ENCODE measurements around the gene PI16.

PI16 gene

DNA sequence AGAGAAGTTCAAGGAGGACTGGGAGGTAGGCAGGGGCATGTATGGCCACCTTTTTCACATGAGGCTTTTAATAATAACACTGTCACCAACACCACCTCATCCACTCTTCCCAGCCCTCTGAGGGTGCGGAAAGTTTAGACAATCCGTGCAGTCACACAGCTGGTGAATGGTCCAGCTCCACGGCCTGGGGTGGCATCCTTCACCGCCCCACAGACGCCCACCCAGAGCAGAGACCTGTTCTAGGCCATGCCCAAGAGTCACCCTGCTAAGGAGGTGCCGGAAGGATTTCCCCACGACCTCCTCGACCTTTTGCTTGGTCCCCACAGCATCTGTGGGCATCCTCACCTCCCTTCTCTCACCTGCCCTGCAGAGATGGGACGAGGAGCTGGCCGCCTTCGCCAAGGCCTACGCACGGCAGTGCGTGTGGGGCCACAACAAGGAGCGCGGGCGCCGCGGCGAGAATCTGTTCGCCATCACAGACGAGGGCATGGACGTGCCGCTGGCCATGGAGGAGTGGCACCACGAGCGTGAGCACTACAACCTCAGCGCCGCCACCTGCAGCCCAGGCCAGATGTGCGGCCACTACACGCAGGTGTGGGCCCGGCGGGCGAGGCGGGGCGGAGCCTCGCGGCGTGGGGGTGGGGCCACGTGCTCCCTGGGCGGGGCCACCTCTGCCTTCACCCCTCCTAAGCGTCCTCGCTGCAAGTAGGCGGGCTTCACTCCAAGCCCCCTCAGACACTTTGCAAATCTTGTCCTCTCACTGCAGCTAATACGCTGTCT lies 4.4 kb downstream of the PI16 start:
- DNase-seq, result no peak

DNA sequence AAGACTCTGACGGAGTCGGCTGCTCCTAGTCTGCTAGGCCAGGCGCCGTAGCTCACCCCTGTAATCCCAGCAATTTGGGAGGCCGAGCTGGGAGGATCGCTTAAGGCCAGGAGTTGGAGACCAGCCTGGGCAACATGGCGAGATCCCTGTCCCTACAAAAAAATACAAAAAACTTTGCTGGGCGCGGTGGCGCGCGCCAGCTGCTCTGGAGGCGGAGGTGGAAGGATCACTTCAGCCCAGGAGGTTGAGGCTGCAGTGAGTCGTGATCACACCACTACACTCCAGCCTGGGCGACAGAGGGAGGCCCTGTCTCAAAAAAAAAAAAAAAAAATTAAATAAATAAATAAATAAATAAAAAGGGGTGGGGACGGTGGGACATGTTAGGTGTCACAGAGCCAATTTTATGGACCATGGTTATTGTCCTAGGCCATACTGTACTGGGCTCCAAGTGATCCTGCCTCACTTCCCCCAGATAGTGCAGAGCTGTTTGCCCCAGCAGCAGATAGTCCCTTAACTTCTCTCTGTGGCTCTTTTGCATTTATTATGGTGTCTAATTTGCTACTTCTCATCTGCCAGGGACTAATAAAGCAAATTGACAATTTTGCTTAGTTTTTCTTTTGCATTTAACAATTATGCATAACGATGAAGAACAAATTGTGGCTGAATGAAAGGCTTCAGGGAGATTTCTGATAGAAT lies 5.2 kb downstream of the PI16 start:
- no peak for DNase-seq

DNA sequence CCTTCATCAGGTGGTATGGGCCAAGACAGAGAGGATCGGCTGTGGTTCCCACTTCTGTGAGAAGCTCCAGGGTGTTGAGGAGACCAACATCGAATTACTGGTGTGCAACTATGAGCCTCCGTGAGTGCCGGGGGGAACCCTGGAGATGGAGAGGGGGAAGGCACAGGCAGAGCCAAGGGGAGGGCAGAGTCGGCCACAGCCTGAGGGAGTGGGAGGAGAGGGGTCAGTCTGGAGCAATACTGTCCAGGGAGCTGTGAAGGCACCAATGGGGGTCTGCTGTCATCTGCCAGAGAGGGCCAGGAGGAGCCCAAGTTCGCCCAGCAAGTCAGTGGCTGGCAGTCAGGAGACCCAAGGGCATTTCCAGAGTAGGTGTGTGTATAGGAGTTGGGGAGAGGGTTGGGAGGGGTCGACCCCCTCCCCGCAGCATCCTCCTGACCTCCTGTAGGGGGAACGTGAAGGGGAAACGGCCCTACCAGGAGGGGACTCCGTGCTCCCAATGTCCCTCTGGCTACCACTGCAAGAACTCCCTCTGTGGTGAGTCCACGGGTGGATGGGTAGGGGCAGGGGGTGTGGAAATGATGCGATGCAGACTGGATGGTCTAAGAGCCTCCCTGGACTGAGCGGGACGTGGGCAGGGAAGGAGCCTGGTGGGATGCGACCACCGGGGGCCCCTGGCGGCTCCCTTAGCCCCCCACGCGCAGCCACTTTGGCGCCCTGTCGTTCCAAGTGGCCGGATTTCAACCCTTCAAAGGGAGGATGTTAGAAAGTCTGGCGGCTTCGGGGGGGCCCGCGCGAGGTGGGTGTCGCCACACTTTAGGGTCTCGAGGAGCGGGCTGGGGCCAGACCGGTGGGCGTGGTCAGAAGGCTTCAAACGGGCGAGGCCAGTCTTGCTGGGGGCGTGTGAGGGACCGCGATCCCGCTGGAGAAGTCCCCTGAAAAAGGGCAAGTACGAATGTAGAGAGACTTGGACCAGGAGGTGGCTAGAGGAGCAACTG lies 7.2 kb downstream of the PI16 start:
- DNase-seq, result no peak

DNA sequence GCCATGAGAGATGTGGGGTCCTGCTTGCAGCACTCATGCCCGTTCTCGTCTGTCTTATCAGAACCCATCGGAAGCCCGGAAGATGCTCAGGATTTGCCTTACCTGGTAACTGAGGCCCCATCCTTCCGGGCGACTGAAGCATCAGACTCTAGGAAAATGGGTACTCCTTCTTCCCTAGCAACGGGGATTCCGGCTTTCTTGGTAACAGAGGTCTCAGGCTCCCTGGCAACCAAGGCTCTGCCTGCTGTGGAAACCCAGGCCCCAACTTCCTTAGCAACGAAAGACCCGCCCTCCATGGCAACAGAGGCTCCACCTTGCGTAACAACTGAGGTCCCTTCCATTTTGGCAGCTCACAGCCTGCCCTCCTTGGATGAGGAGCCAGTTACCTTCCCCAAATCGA lies 8.3 kb downstream of the PI16 start:
- DNase-seq, result no peak

DNA sequence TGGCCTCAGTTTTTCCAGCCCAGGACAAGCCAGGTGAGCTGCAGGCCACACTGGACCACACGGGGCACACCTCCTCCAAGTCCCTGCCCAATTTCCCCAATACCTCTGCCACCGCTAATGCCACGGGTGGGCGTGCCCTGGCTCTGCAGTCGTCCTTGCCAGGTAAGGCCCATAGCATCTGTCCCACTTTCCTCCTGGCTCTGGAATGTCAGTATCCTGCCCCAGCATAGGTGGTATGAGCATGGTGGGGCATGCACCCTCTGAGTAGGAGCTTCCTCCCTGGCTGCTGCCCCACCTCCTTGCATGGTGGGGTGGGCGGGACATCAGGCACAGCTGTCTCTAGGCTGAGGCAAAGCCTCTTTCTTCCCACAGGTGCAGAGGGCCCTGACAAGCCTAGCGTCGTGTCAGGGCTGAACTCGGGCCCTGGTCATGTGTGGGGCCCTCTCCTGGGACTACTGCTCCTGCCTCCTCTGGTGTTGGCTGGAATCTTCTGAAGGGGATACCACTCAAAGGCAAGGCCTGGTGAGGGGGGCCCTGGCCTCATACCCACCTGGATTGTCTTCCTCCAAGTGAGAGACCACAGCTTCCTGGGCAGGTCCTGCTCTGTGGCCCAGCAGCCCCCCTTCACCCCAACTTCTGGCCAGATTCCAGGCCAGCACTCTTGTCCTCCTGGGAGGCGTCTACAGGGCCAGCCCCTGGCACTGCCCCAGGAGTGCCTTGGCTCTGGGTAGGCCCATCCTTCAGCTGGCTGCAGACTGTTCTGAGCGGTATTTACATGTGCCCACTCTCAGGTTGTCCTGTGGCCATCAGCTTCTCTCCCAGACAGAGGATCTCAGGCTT lies 9.1 kb downstream of the PI16 start:
- DNase-seq, result peak; percentile 78

DNA sequence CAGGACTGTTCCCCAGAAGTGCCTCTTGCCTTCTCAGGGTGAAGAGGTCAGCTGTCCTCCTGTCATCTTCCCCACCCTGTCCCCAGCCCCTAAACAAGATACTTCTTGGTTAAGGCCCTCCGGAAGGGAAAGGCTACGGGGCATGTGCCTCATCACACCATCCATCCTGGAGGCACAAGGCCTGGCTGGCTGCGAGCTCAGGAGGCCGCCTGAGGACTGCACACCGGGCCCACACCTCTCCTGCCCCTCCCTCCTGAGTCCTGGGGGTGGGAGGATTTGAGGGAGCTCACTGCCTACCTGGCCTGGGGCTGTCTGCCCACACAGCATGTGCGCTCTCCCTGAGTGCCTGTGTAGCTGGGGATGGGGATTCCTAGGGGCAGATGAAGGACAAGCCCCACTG lies 9.8 kb downstream of the PI16 start:
- DNase-seq, result no peak

DNA sequence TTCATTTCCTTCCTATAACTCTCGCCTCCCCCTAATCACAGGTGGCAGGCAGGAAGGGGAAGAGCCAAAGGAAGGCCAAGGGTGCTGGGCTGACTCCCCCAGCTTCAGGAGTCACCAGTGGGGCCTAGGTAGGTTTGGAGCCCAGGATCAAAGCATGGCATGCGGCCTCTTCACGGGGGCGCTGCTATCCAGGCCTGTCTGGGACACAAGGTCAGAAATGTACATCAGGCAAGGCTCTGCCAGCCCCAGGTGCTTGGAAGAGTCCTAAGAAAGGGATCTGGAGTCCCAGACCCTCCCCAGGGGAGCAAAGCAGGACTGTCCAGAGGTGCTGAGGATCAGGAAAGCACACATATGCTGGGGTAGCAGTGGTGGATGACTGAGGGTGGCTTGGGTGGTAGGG lies 10.4 kb downstream of the PI16 start:
- DNase-seq, result no peak

DNA sequence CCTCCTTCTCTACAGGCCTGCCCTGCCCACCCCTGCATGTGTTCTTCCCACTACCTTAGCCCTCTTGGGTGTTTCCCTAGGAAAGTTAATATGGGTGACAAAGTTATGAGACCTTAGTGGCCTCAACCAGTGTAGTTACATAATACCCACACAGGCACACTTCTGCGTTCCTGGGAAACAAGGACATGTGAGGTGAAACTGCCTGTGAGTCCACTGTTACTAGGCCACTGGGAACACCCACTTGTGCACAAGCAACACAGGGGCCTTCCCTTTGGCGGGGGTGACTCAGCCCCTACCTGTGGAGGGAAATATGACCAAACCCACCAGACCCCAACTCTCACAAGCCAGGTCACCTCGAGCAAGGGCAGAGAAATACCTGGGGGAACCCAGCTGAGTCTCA lies 12.8 kb downstream of the PI16 start:
- no peak for DNase-seq

DNA sequence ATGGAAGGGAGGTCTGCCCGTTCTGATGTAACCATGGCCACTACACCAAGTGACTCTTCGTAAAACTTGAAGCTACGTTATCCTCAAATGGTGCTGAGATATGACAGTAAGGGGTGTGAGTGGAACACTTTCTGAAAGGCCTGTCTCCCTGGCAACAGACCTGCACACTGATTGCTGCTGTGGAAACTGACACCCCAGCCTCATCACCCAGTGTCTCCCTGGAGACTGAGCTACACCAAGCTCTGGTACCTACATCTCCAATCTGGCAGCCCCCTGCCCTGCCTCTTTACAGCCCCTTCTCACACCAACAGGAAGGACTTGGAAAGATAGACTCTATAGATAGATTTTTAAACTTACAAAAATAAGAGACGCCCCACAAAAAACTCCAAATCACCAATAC lies 13.2 kb downstream of the PI16 start:
- DNase-seq, result no peak

DNA sequence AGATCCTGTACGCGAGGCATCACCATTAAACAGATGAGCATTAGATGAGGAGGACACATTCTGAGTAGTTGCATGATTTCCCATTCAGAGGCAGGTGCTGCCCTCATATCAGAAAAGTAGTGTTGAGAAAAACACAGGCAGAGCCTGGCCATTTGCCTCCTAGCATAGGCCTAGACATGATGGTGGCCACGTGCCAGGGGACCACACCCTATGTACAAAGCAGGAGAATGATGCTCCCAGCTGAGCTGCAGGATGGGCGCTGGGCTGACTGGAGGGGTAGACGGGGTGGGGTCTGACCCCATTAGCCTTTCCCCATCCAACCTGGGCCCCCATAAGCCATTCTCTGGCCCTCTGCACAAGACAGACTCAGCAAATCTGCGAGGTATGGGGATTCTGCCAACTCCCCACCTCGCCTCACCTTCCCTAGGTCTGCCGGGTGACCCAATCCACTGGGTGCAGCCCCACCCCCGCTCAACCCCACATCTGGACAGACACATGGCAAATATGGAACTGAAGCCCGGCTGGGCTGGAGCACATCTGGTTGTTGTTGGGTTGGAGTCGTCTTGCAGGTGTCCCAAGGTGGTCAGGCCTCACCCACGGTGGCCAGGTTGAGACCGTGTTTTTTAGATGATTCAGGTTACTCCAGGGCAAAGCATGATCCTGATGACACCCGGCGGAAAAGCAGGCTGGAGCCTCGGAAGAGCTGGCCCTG lies 13.9 kb downstream of the PI16 start:
- DNase-seq, result no peak

DNA sequence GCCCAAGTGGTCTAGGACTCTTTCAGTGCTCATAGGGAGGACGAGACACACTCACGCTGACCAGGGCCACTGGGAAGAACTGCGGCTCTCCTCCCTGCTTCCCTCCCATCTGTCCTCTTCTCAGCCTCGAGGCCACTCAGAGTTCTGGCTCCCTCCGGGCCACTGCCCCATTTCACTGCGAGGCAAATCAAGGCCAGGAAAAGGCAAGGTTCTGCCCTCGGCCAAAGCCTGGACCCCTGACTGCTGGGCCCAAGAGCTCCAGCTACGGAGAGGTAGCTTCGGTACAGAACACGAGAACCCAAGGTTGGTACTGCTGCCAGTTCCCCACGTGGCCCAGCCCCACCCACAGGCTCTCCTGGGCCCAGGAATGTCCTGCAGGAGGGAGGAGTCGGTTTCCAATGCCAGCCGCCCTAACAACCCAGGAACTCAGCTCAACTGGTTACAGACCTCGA lies 14.7 kb downstream of the PI16 start:
- DNase-seq, result no peak

DNA sequence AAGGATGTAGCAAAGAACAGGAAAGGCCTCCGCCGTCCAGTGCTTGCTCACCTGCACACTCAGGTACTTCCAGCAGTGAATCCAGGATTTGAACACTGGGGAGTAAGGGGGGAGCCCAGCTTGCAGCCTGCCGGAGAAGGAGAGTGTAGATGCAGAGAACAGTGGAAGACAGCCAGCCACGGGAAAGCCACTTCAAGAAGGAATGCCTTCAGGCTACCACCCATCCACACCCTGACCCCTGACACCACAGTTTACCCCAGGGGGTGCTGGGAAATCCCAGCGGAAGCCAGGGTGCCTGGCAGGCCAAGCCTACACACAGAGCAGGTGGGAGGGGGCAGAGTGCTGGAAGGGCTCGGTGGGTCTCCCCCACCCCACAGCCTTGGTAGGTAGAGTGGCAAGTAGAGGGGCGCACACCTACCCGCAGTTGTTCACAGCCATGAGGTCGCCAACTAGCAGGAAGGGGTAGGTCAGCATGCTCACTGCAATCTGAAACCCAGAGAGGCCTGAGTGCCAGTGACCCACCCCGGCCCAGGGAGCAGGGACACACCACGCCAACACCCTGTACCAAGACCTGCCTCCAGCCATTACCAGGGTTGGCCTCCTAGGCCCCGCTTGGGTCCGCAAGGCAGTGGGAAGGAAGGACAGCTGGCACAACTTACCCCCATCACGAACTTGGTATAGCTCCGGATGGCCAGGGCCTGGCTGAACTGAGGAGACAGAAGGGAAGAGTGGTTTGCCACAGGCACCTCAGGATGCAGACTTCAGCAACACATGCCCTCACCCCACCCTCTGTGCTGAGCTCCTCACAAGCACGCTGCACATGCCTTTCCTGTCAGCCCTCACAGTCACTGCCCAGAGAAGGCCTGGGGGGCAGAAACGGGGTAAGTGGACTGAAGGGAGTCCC lies 15.7 kb downstream of the PI16 start:
- DNase-seq, result no peak

DNA sequence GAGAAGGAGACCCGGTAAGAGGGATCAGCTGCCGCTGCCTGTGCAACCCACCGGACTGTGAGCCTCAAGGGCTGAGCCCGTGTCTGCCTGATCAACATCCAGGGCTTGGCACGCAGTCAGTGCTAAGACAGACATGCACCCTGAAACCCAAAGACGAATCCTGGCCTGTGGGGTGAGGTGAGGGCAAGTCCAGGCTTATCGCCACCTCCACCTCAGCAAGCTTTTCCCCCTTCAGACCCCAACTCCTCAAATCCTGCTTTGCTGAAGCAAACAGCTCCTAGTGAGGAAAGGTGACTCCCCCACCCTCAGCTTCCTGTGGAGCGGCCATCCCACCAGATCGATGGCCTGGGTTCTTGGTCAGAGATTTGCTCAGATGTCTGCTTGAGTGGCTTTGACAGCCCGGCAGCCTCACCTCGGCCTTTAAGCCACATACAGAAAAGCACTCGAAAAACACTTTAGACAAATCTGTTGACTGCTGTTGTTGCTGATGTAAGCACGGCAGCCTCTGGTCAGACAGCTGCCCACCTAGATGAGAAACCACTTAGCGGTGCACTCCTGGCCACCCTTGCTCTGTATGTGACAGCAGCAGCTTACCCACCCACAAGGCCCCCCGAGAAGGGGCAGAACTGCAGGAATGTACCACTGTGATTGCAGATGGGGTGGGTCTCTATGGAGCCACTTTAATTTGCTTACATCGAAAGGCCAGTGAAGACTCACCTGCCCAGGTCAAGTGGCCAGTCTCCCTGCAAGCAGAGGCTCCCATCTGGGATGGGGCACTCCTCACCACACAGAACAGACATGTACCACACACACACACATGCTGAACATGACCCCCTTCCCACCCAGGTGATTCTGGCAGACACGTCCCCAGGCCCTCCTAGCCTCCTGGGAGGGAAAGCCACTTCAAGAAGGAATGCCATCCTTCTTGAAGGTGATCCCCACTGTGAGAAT lies 16.6 kb downstream of the PI16 start:
- peak; percentile 63 for DNase-seq

DNA sequence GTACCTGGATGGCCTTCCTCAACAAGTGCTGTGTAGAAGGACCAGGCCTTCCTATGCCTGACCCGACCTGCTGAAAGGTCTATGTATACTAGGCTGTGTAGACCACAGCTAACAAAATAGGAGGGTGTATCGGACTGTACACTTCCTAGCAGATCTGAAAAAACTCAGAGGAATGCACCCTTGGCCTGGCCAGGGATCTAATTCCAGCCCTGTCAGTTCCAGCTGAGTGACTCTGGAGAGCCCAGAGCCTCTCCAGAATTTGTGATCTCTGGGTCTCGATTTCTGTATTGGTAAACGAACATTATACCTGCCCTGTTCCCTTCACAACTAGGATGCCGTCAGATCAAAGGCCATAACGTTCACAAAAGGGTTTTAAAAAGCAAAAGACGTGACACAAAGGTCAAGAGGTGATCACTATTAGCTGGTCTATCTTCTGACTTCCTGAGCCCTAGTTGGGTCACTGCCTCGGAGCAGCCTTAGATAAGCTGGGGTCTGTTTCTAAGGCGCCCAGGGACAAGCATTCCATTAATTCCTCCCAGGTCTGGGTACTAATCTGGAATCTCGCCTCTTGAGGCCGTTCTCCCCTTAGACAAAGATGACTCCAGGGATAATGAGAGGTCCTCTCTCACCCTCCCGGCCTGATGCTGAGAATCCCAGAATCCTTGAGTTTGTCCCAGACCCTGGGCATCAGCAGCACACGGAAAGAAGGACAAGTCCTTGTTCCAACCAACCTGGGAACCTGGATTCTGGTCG lies 17.6 kb downstream of the PI16 start:
- DNase-seq, result no peak

DNA sequence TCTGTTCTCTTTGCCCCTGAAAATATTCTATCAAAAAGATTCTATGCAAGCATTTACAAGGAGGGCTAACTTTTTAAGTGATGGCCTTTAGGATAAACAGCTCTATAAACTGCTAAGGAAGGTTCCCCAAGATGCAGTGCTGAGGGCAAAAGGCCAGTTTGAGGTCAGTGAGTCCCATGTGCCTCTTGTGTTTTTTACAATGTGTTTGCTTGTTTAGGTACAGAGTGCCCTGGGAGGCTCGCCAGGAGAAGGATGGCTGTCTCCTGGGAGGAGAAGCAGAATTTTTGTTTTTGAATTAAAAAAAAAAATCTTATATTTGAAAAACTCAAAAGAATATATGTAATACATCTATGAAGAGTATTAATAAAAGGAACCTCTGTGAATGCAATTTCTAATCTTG lies 18.7 kb downstream of the PI16 start:
- no peak for DNase-seq

DNA sequence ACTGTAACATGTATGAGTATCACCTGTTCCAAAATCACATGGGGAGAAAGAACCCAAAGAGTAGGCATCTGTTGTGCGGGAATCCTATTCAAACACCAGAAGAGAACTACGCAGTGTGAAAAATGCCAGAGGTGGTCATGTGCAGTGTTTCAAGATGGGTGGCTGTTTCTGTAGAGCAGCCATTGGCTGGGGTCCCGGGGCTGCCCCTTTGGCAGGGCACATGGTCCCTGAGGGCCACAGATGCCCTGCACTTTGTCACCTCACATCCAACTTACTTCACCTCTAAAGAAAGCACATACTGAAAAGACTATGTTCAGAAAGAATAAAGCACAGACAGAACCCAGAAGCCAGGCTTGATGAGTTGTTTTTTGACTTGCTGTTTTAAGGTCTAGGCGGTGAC lies 19.1 kb downstream of the PI16 start:
- DNase-seq, result no peak

DNA sequence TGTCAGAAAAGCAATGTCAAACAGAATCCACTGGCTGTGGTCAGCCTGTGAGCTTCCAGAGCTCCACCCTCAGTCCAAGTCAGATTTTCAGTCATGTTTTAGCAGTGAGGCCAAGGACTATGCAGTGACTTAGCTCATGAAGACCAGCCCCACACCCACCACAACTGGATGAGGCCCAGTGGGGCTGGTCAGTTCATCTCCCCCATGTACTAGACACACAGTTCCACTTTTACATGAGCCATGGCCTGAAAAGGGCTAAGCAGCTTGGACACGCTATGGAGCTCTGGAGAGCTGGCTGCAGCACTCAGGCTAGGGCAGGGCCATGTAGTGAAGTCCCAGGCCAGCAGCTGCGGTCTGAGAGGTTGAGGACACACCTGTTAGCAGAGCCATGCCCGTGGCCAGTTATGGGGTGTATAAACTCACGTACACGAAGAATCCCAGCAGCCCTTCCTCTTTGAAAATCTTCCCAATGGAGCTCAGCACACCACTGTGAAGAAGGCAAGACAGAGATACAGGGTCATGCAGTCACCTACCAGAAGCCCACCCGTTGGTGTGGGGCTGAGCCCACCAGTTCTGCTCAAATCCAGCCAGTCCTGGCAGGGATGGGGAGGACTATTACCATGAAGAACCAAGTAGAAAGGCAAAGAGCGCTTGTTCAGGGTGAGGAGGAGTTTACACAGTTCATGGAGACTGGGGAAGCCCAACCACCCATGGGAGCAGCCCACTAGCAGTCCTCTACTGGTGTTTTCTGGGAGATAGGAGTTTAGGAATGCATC lies 20.9 kb downstream of the PI16 start:
- DNase-seq, result no peak

DNA sequence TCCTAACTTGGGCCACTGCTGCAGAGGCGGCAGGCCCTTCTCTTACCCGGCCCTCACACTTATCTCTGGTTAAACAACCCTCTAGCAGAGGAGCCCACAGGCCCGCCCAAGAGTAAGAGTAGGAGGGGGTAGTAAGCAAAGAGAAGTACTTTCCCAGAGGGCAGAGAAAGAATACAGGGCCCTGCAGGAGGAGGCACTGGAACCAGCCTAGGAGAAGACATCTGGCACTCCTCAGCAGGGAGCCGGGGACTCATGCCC lies 21.4 kb downstream of the PI16 start:
- DNase-seq, result no peak
